A549 (cell line): Measurements from ENCODE around the gene DTHD1.

Experiments
- ESRRA ChIP-seq: fragments of 150-350 bp; IDR thresholded peaks from 2 replicates; pipeline ENCODE4 v1.6.1; 2014; ENCODE audit warnings: mild to moderate bottlenecking, low read length, borderline replicate concordance
- MYC ChIP-seq: IDR thresholded peaks from 2 replicates; pipeline ENCODE4 v1.6.1; 2012; ENCODE audit warnings: mild to moderate bottlenecking, inconsistent platforms, low read length, improper control_type of control experiment, borderline replicate concordance
- RCOR1 ChIP-seq: fragments of 150-350 bp; IDR thresholded peaks from 2 replicates; pipeline ENCODE4 v1.6.1; 2014; ENCODE audit warnings: antibody characterized with exemption, low read length, low read depth
- TF ChIP-seq, protein P1 (sequence below): fragments of >200 bp; sonication (Bioruptor Twin); formaldehyde crosslinking; IDR thresholded peaks from 3 replicates; pipeline ENCODE4 v1.5.1; 2016

DNA sequence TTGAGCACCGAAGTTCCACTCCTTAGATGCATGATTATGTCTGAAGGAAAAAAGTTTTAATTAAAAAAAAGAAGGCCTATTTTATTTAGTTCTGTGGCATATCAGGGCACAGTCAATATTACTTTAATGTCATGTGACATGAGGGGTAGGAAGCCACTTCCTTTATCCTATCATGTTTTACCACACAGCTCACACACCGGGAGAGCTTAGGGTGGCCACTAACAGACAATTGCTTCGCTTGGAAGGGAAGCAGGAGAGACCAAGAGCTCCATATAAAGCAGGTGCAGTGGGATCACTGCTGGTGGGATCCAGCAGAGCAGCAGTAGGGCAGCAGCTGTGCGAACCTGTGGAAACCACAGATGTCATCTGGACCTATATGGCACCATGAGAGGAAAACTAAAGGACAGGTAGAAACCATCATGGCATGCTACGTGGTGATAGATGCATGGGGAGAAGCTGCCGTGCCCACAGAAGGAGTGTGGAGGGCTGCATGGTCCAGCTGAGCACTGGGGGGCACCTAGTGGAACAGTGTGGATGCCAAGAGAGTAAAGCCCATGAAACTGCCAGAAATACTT is 52.0 kb downstream of the DTHD1 start:
- TF ChIP-seq RCOR1 (no peak), MYC (no peak), ESRRA (no peak)
- TF ChIP-seq, protein P1, sequence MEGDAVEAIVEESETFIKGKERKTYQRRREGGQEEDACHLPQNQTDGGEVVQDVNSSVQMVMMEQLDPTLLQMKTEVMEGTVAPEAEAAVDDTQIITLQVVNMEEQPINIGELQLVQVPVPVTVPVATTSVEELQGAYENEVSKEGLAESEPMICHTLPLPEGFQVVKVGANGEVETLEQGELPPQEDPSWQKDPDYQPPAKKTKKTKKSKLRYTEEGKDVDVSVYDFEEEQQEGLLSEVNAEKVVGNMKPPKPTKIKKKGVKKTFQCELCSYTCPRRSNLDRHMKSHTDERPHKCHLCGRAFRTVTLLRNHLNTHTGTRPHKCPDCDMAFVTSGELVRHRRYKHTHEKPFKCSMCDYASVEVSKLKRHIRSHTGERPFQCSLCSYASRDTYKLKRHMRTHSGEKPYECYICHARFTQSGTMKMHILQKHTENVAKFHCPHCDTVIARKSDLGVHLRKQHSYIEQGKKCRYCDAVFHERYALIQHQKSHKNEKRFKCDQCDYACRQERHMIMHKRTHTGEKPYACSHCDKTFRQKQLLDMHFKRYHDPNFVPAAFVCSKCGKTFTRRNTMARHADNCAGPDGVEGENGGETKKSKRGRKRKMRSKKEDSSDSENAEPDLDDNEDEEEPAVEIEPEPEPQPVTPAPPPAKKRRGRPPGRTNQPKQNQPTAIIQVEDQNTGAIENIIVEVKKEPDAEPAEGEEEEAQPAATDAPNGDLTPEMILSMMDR, result no peak
